GM18517 (cell line): ENCODE data around the gene ZNF169.
"Not testable (repeated sequence)": the region's sequence is repeated elsewhere in the genome, so short reads cannot be mapped to it uniquely, and the experiment has no call there.

ENCODE experiments used
- ATAC-seq: cut with Tn5 transposase; IDR thresholded peaks from one replicate; pipeline ENCODE4 v1.9.1; 2021; ENCODE audit warnings: mild to moderate bottlenecking, moderate library complexity; ENCODE audit not compliant: unreplicated experiment

Gene ZNF169

GRCh38 chr9:94341703-94342102 lies 82.6 kb downstream of the ZNF169 start:
- not testable (repeated sequence) for ATAC-seq

GRCh38 chr9:94347451-94347850 lies 88.4 kb downstream of the ZNF169 start:
- not testable (repeated sequence) for ATAC-seq

DNA sequence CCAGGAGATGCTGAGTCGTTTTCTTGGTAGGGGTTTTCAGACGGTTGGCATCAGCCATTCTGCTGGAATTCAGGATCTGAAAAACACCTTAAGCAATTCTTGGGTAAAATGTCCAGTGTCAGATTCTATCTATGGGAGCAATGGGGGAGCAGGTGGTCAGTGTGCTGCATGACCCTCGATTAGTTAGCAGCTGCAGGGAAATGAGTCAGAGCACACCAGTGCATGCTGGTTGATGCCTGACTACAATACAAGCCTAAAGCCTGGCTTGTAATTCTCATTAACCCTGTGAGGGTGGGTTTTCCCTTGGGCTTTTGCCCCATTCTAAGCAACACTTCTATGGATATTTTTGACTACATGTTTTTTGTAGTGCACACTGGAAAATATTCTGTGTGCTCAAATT lies 89.7 kb downstream of the ZNF169 start:
- not testable (repeated sequence) for ATAC-seq
